ENCODE measurements around the gene NCK2.

- TF ChIP-seq CTCF (IDR thresholded peaks at IDR 0.05) = no peak
- no peak for TF ChIP-seq POLR2AphosphoS5 (IDR thresholded peaks at IDR 0.05; ENCODE audit: insufficient read depth in 1 of 2, low read depth in 1 of 2)
These were observed 57.9 kb downstream of the NCK2 start for GRCh38 chr2:105802587-105802986.

All from vagina (tissue), 2 donors.